SK-N-SH (cell line): ENCODE data around the gene NCKAP5L. TPM values are rescaled to one million over a fixed set of nuclear protein-coding genes. Genes with fewer than 3 reads are reported as not detected.
A peak's percentile ranks its signal among the peaks of the same experiment; 100 is the strongest.

Experiments
- CTCF ChIA-PET: fragments of 300-600, 350-600 bp; formaldehyde crosslinking; extraction: SDS; loops from one replicate; lab custom pipeline; 2021; lab: Yijun Ruan, JAX
- POLR2A ChIA-PET: fragments of 350-600 bp; sonication (Branson Sonifier 250); formaldehyde crosslinking; extraction: SDS; loops from one replicate; lab custom pipeline; 2020; ENCODE audit warnings: antibody characterized with exemption, inconsistent platforms; lab: Yijun Ruan, JAX
- DNase-seq: peaks from one replicate; pipeline ENCODE4 v3.0.0; 2012
- H2AFZ ChIP-seq: fragments of 200-600 bp; sonication (generic); 2 replicates; pipeline ENCODE4 v1.8.1; 2016; ENCODE audit warnings: antibody characterized with exemption, mild to moderate bottlenecking, low read depth
- H3F3A ChIP-seq: fragments of 200-600 bp; sonication (generic); replicated peaks from 2 replicates; pipeline ENCODE3; 2016; ENCODE audit warnings: antibody characterized with exemption, mild to moderate bottlenecking; ENCODE audit not compliant: insufficient read depth
- H3K27ac ChIP-seq, 2 experiments: fragments of 200-500 bp in 1 of 2; fragments of 200-600 bp in 1 of 2; sonication (Bioruptor generic) in 1 of 2; sonication (generic), shearing (Covaris generic) in 1 of 2; 2 replicates each; pipeline versions ENCODE4 v1.5.1 to v1.6.1; 2014 to 2016; ENCODE audit warnings: low read depth in 2 of 2, inconsistent platforms in 1 of 2, low read length in 1 of 2, mild to moderate bottlenecking in 1 of 2, mixed read lengths in 1 of 2
- H3K27me3 ChIP-seq: fragments of 200-600 bp; sonication (generic), shearing (Covaris generic); 2 replicates; pipeline ENCODE4 v1.6.1; 2016; ENCODE audit warnings: mixed run types; ENCODE audit not compliant: insufficient read depth
- H3K36me3 ChIP-seq, 2 experiments: fragments of 200-500 bp in 1 of 2; fragments of 200-600 bp in 1 of 2; sonication (Bioruptor generic) in 1 of 2; sonication (generic) in 1 of 2; replicated peaks in 1 of 2; 2 replicates each; pipeline versions ENCODE3 to v1.5.1; 2014 to 2016; ENCODE audit warnings: low read length in 1 of 2, mild to moderate bottlenecking in 1 of 2; ENCODE audit not compliant: insufficient read depth in 2 of 2, control insufficient read depth in 1 of 2
- H3K4me1 ChIP-seq, 2 experiments: fragments of 200-500 bp in 1 of 2; fragments of 200-600 bp in 1 of 2; sonication (Bioruptor generic) in 1 of 2; sonication (generic), shearing (Covaris generic) in 1 of 2; 2 replicates each; pipeline versions ENCODE4 v1.5.1 to v1.6.1; 2014 to 2016; ENCODE audit warnings: low read depth in 1 of 2, low read length in 1 of 2, mixed run types in 1 of 2; ENCODE audit not compliant: insufficient read depth in 2 of 2, control insufficient read depth in 1 of 2
- H3K4me2 ChIP-seq: fragments of 200-600 bp; sonication (generic), shearing (Covaris generic); 2 replicates; pipeline ENCODE4 v1.6.1; 2017; ENCODE audit warnings: mixed run types
- H3K4me3 ChIP-seq, 2 experiments: fragments of 200-500 bp in 1 of 2; fragments of 200-600 bp in 1 of 2; sonication (Bioruptor generic) in 1 of 2; sonication (generic), shearing (Covaris generic) in 1 of 2; 2 replicates each; pipeline versions ENCODE4 v1.5.1 to v1.8.1; 2014 to 2016; ENCODE audit warnings: low read depth in 2 of 2, inconsistent platforms in 1 of 2, low read length in 1 of 2, mild to moderate bottlenecking in 1 of 2, mixed read lengths in 1 of 2, moderate library complexity in 1 of 2
- H3K79me2 ChIP-seq: fragments of 200-600 bp; sonication (generic); 2 replicates; pipeline ENCODE4 v1.8.1; 2017; ENCODE audit warnings: mild to moderate bottlenecking; ENCODE audit not compliant: insufficient read depth
- H3K9ac ChIP-seq: fragments of 200-600 bp; sonication (generic); 2 replicates; pipeline ENCODE4 v1.6.1; 2017; ENCODE audit warnings: mixed run types
- H3K9me2 ChIP-seq: fragments of 200-600 bp; sonication (generic); 2 replicates; pipeline ENCODE4 v1.6.1; 2017; ENCODE audit warnings: mixed run types
- H3K9me3 ChIP-seq: fragments of 200-600 bp; sonication (generic); 2 replicates; pipeline ENCODE4 v1.6.1; 2017; ENCODE audit warnings: mixed run types, mild to moderate bottlenecking, moderate library complexity
- H4K20me1 ChIP-seq: fragments of 200-600 bp; sonication (generic); 2 replicates; pipeline ENCODE4 v1.6.1; 2017; ENCODE audit warnings: mild to moderate bottlenecking, mixed run types; ENCODE audit not compliant: insufficient read depth
- CHD2 ChIP-seq: fragments of 150-350 bp; IDR thresholded peaks from 2 replicates; pipeline ENCODE4 v1.6.1; 2018; ENCODE audit warnings: low read length; ENCODE audit not compliant: partially characterized antibody
- ELF1 ChIP-seq: IDR thresholded peaks from 2 replicates; pipeline ENCODE4 v1.4.0; 2012
- EP300 ChIP-seq, 2 experiments: IDR thresholded peaks; 2 replicates each; pipeline versions ENCODE4 v1.4.0 to v1.6.1; 2012; ENCODE audit warnings: borderline replicate concordance in 1 of 2, low read depth in 1 of 2, low read length in 1 of 2
- EZH2phosphoT487 ChIP-seq: fragments of 200-600 bp; sonication (generic); IDR thresholded peaks from 2 replicates; pipeline ENCODE4 v1.6.1; 2017; ENCODE audit warnings: low read depth, mixed run types, mild to moderate bottlenecking, antibody characterized with exemption, moderate library complexity, borderline replicate concordance
- FOXM1 ChIP-seq: IDR thresholded peaks from 2 replicates; pipeline ENCODE4 v1.4.0; 2012; ENCODE audit warnings: low read depth, mild to moderate bottlenecking
- GATA2 ChIP-seq: sonication (generic); formaldehyde crosslinking; IDR thresholded peaks from 2 replicates; pipeline ENCODE4 v1.5.0; 2020; ENCODE audit warnings: mild to moderate bottlenecking, missing genetic modification reagents
- IRF3 ChIP-seq: fragments of 150-350 bp; IDR thresholded peaks from 2 replicates; pipeline ENCODE4 v1.6.1; 2016; ENCODE audit warnings: mild to moderate bottlenecking, low read depth, low read length
- MAX ChIP-seq: IDR thresholded peaks from 2 replicates; pipeline ENCODE4 v1.4.0; 2012; ENCODE audit warnings: low read depth
- MXI1 ChIP-seq: IDR thresholded peaks from 2 replicates; pipeline ENCODE4 v1.6.1; 2012; ENCODE audit warnings: mild to moderate bottlenecking, low read depth, low read length, improper control_type of control experiment
- NFIC ChIP-seq: IDR thresholded peaks from 2 replicates; pipeline ENCODE4 v1.4.0; 2012; ENCODE audit warnings: borderline replicate concordance
- NRF1 ChIP-seq: IDR thresholded peaks from 2 replicates; pipeline ENCODE4 v1.6.1; 2012; ENCODE audit warnings: low read depth, mild to moderate bottlenecking, low read length
- POLR2AphosphoS5 ChIP-seq: IDR thresholded peaks from 2 replicates; pipeline ENCODE4 v1.6.1; 2012; ENCODE audit warnings: low read depth, low read length
- RCOR1 ChIP-seq: fragments of 150-350 bp; IDR thresholded peaks from 2 replicates; pipeline ENCODE4 v1.6.1; 2017; ENCODE audit warnings: antibody characterized with exemption, low read length
- SIN3A ChIP-seq: IDR thresholded peaks from 2 replicates; pipeline ENCODE4 v1.6.1; 2012; ENCODE audit warnings: low read depth, mild to moderate bottlenecking, low read length, moderate library complexity, borderline replicate concordance
- SMC3 ChIP-seq: IDR thresholded peaks from 2 replicates; pipeline ENCODE4 v1.6.1; 2012; ENCODE audit warnings: low read depth, low read length, improper control_type of control experiment
- TAF1 ChIP-seq: IDR thresholded peaks from 2 replicates; pipeline ENCODE4 v1.6.1; 2012; ENCODE audit warnings: low read depth, mild to moderate bottlenecking, low read length, moderate library complexity, borderline replicate concordance
- TEAD4 ChIP-seq: IDR thresholded peaks from 2 replicates; pipeline ENCODE4 v1.4.0; 2012; ENCODE audit warnings: mild to moderate bottlenecking, borderline replicate concordance; ENCODE audit not compliant: insufficient read depth
- USF2 ChIP-seq: fragments of 150-350 bp; IDR thresholded peaks from 2 replicates; pipeline ENCODE4 v1.6.1; 2017; ENCODE audit warnings: antibody characterized with exemption, low read length, low read depth, borderline replicate concordance
- WGBS: methylation state at CpG from one replicate; pipeline ENCODE4 v1.1.6; 2017; ENCODE audit warnings: low lambda C conversion rate; 5-methylcytosine and 5-hydroxymethylcytosine counted together
- polyA plus RNA-seq, 3 experiments: library from polyadenylated mRNA; depleted of rRNA; stranded (reverse); fragments of >200 nt; gene quantifications; 2 replicates each; pipeline ENCODE4 v1.2.3, GENCODE V29; 2012

NCKAP5L gene
- polyA plus RNA-seq, 1 of the 3 experiments (the other 2 are of a cell fraction): 8.9 TPM

- Histone ChIP-seq H2AFZ (no peak overlapping the region), H3K36me3 (peaks cover 6 to 70% of the 10 kb centered on the region in 2 experiments), H3K9me3 (no peaks in the 10 kb centered on the region), H3F3A (no peaks in the 10 kb centered on the region), H3K27me3 (no peaks in the 10 kb centered on the region), H3K9ac (no peak overlapping the region), H3K4me1 (no peaks in the 10 kb centered on the region), H4K20me1 (peaks cover 15% of the 10 kb centered on the region), H3K4me2 (no peak overlapping the region), H3K79me2 (peaks cover 14% of the 10 kb centered on the region; the same call in 1 of the 2 replicates), H3K9me2 (no peaks in the 10 kb centered on the region), H3K4me3 (no peak overlapping the region), H3K27ac (no peak overlapping the region)
- peak; percentile 2 for DNase-seq
- POLR2A ChIA-PET: no interaction called here
- no peak for TF ChIP-seq ELF1
- no peak for TF ChIP-seq FOXM1
- TF ChIP-seq GATA2 (CRISPR knock-in tag): no peak
- TF ChIP-seq CHD2: no peak
- TF ChIP-seq SMC3: no peak
- TF ChIP-seq EP300 (IDR thresholded peaks at IDR 0.05; ENCODE audit: borderline replicate concordance in 1 of 2, low read depth in 1 of 2, low read length in 1 of 2): no peak
- TF ChIP-seq IRF3: no peak
- no peak for TF ChIP-seq MXI1
- no peak for TF ChIP-seq TAF1
- TF ChIP-seq SIN3A: no peak
- no peak for TF ChIP-seq USF2
- TF ChIP-seq POLR2AphosphoS5: no peak
- no peak for TF ChIP-seq EZH2phosphoT487
- TF ChIP-seq TEAD4: no peak
- no peak for TF ChIP-seq MAX
- no peak for TF ChIP-seq NFIC
- TF ChIP-seq RCOR1: no peak
- no peak for TF ChIP-seq NRF1
- CTCF ChIA-PET: interaction anchor here (0.8 to 2.2 kb wide), 3 partner anchors 27 to 167 kb away, joined by 3 to 10 read pairs (median 4); partner anchors contain the start of gene TMBIM6
- WGBS: 95% methylated on average over 8 of the region's 10 CpGs
Measured at GRCh38 chr12:49804821-49805220, 23.4 kb downstream of the NCKAP5L start.
